ENCODE measurements around the gene VEGFA.

VEGFA gene

DNA sequence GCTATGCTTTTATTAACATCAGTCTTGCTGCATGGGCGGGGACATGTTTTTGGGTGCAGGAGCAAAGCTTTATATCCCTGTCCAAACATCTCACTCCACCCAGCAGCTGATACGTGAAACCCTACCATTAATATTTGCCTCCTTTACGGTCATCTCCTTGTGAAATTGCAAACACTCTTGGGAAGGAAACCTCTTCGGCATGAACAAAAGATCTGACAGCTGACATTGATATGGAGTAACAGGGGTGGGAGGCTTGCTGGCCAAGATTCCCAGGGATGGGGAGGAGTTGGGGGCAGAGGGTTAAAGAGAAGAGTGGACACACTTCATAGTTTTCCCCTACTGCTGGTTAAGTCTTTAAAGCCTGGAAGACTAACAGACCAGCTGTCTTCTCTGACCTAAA, 22.2 kb upstream of the VEGFA start:
- Histone ChIP-seq H3K9me3 (ENCODE audit: insufficient read depth, low read depth, low read length) (no peaks in the 10 kb centered on the region), H3K9me2 (replicated peaks; ENCODE audit: low read depth, low read length) (no peaks in the 10 kb centered on the region), H3K9ac (ENCODE audit: low read depth, low read length, poor library complexity, severe bottlenecking) (no peak overlapping the region), H3K4me1 (ENCODE audit: insufficient read depth, low read length, poor library complexity, severe bottlenecking) (no peaks in the 10 kb centered on the region), H3K4me2 (ENCODE audit: low read depth, low read length, poor library complexity, severe bottlenecking) (no peak overlapping the region), H3K4me3 (ENCODE audit: low read length, poor library complexity, severe bottlenecking) (no peak overlapping the region), H3K36me3 (ENCODE audit: insufficient read depth, low read length) (no peaks in the 10 kb centered on the region), H2AFZ (ENCODE audit: low read length) (no peak overlapping the region), H3K27me3 (ENCODE audit: insufficient read depth, low read length, poor library complexity, severe bottlenecking) (no peaks in the 10 kb centered on the region), H3K79me2 (ENCODE audit: insufficient read depth, low read length) (no peaks in the 10 kb centered on the region), H4K20me1 (ENCODE audit: insufficient read depth, low read length, poor library complexity, severe bottlenecking) (no peaks in the 10 kb centered on the region), H3F3A (ENCODE audit: low read depth) (no peaks in the 10 kb centered on the region)
- TF ChIP-seq, protein P1, sequence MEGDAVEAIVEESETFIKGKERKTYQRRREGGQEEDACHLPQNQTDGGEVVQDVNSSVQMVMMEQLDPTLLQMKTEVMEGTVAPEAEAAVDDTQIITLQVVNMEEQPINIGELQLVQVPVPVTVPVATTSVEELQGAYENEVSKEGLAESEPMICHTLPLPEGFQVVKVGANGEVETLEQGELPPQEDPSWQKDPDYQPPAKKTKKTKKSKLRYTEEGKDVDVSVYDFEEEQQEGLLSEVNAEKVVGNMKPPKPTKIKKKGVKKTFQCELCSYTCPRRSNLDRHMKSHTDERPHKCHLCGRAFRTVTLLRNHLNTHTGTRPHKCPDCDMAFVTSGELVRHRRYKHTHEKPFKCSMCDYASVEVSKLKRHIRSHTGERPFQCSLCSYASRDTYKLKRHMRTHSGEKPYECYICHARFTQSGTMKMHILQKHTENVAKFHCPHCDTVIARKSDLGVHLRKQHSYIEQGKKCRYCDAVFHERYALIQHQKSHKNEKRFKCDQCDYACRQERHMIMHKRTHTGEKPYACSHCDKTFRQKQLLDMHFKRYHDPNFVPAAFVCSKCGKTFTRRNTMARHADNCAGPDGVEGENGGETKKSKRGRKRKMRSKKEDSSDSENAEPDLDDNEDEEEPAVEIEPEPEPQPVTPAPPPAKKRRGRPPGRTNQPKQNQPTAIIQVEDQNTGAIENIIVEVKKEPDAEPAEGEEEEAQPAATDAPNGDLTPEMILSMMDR (conservative IDR thresholded peaks at IDR 0.05; ENCODE audit: low read length), result no peak
- TF ChIP-seq EZH2phosphoT487 (IDR thresholded peaks at IDR 0.05; ENCODE audit: borderline replicate concordance), result no peak

DNA sequence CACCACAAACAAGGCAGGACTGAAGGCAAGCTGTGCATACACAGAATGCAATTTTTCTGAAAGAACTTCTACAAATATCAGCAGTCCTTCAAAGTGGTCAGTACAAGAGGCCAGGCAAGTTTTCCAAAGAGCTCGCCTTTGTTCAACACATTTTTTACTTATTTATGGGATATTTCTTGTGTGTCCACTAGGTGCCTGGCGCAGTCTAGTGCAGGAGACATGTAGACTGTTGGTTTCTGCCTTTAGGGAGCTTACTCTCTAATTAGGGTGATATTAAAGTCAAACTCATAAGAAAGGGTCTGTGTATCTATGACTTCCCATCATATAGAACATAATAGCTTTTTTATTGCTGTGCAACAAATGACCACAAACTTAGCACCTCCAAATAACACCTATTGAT, 21.2 kb upstream of the VEGFA start:
- Histone ChIP-seq H3F3A (ENCODE audit: low read depth) (no peaks in the 10 kb centered on the region), H3K4me2 (ENCODE audit: low read depth, low read length, poor library complexity, severe bottlenecking) (no peak overlapping the region), H3K79me2 (ENCODE audit: insufficient read depth, low read length) (no peaks in the 10 kb centered on the region)

DNA sequence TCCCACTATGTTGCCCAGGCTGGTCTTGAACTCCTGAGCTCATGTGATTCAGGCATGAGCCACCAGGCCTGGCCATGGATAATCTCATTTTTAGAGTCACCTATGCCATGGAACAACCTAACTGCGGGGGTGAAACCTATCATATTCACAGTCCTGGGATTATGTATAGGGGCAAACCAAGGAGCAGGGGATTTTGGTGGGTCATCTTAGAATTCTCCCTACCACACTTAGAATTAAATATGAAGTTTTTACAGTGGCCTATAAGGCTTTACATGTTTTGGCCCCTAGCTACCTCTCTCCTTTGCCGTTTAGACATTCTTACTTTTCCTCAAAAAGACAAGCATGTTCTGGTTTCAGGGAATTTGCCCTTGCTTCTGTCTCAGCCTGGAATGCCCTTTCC, 20.6 kb upstream of the VEGFA start:
- Histone ChIP-seq H3K36me3 (ENCODE audit: insufficient read depth, low read length) (no peaks in the 10 kb centered on the region), H3K4me3 (ENCODE audit: low read length, poor library complexity, severe bottlenecking) (no peak overlapping the region), H3K4me1 (ENCODE audit: insufficient read depth, low read length, poor library complexity, severe bottlenecking) (no peaks in the 10 kb centered on the region), H4K20me1 (ENCODE audit: insufficient read depth, low read length, poor library complexity, severe bottlenecking) (no peaks in the 10 kb centered on the region), H2AFZ (ENCODE audit: low read length) (no peak overlapping the region), H3K9ac (ENCODE audit: low read depth, low read length, poor library complexity, severe bottlenecking) (no peak overlapping the region), H3K4me2 (ENCODE audit: low read depth, low read length, poor library complexity, severe bottlenecking) (no peak overlapping the region), H3K27me3 (ENCODE audit: insufficient read depth, low read length, poor library complexity, severe bottlenecking) (no peaks in the 10 kb centered on the region), H3F3A (ENCODE audit: low read depth) (no peaks in the 10 kb centered on the region), H3K79me2 (ENCODE audit: insufficient read depth, low read length) (no peaks in the 10 kb centered on the region), H3K9me3 (ENCODE audit: insufficient read depth, low read depth, low read length) (no peaks in the 10 kb centered on the region), H3K9me2 (replicated peaks; ENCODE audit: low read depth, low read length) (no peaks in the 10 kb centered on the region)
- TF ChIP-seq EZH2phosphoT487 (IDR thresholded peaks at IDR 0.05; ENCODE audit: borderline replicate concordance), result no peak
- TF ChIP-seq, protein P1 (conservative IDR thresholded peaks at IDR 0.05; ENCODE audit: low read length), result no peak

More for the DNA sequence above, 21.2 kb upstream of the VEGFA start:
- Histone ChIP-seq H3K4me1 (ENCODE audit: insufficient read depth, low read length, poor library complexity, severe bottlenecking) (no peaks in the 10 kb centered on the region), H3K27me3 (ENCODE audit: insufficient read depth, low read length, poor library complexity, severe bottlenecking) (no peaks in the 10 kb centered on the region), H3K9me2 (replicated peaks; ENCODE audit: low read depth, low read length) (no peaks in the 10 kb centered on the region), H3K9me3 (ENCODE audit: insufficient read depth, low read depth, low read length) (no peaks in the 10 kb centered on the region), H3K4me3 (ENCODE audit: low read length, poor library complexity, severe bottlenecking) (no peak overlapping the region), H2AFZ (ENCODE audit: low read length) (no peak overlapping the region), H3K9ac (ENCODE audit: low read depth, low read length, poor library complexity, severe bottlenecking) (no peak overlapping the region), H4K20me1 (ENCODE audit: insufficient read depth, low read length, poor library complexity, severe bottlenecking) (no peaks in the 10 kb centered on the region), H3K36me3 (ENCODE audit: insufficient read depth, low read length) (no peaks in the 10 kb centered on the region)
- TF ChIP-seq, protein P1 (conservative IDR thresholded peaks at IDR 0.05; ENCODE audit: low read length), result peak; percentile 17; the same call in 1 of the 2 replicates
- no peak for TF ChIP-seq EZH2phosphoT487 (IDR thresholded peaks at IDR 0.05; ENCODE audit: borderline replicate concordance)

Measured in Loucy (cell line).